Psoas muscle (tissue), 8 donors: ENCODE measurements around the gene MAPKAPK3. TPM values are rescaled to one million over a fixed set of nuclear protein-coding genes. Genes with fewer than 3 reads are reported as not detected.

Experiments
- ATAC-seq, 4 donors: fragments of 200-7000 bp; cut with Tn5 transposase; one replicate each; pipeline ENCODE4 v1.9.1; 2020; ENCODE audit warnings: moderate library complexity in 3 of 4, mild to moderate bottlenecking in 2 of 4
- DNase-seq, 2 donors: peaks; one replicate each; pipeline ENCODE4 v3.0.0-alpha.2; 2020
- H3K27ac ChIP-seq: fragments of 200-600 bp; one replicate; pipeline ENCODE4 v1.8.0; 2022
- H3K27me3 ChIP-seq, 3 donors: fragments of 200-600 bp in 1 of 3; one replicate each; pipeline versions ENCODE4 v1.6.1 to v1.8.0; 2013 to 2022; ENCODE audit warnings: low read length in 2 of 3, mild to moderate bottlenecking in 2 of 3, moderate library complexity in 1 of 3; ENCODE audit not compliant: insufficient read depth in 3 of 3
- H3K36me3 ChIP-seq, 2 donors: fragments of 200-600 bp in 1 of 2; one replicate each; pipeline versions ENCODE4 v1.6.1 to v1.8.0; 2013 to 2022; ENCODE audit warnings: low read depth in 1 of 2, mild to moderate bottlenecking in 1 of 2, moderate library complexity in 1 of 2; ENCODE audit not compliant: insufficient read depth in 1 of 2
- H3K4me1 ChIP-seq: fragments of 200-600 bp; one replicate; pipeline ENCODE4 v1.8.0; 2022
- H3K4me3 ChIP-seq: fragments of 200-600 bp; one replicate; pipeline ENCODE4 v1.8.0; 2022; ENCODE audit warnings: mild to moderate bottlenecking
- H3K9me3 ChIP-seq: fragments of 200-600 bp; one replicate; pipeline ENCODE4 v1.8.0; 2022
- CTCF ChIP-seq: fragments of 200-600 bp; IDR thresholded peaks from one replicate; pipeline ENCODE4 v1.8.0; 2022; ENCODE audit warnings: antibody characterized with exemption
- WGBS, 3 donors: extraction: QIAGEN DNeasy Blood & Tissue Kit; methylation state at CpG; one replicate each; pipeline versions ENCODE4 v1.1.6 to v1.1.7; 2013; 5-methylcytosine and 5-hydroxymethylcytosine counted together
- intact Hi-C, 2 donors: fragments of 100-400 bp; cut with DNase I; formaldehyde crosslinking; loops; one replicate each; pipeline versions ENCODE4 v1.11.0 to v1.14.2; 2022
- polyA plus RNA-seq, 3 donors: library from polyadenylated mRNA; stranded (reverse); fragments of 200-250 nt; gene quantifications; one replicate each; pipeline ENCODE4 v1.2.3, GENCODE V29; 2013
- total RNA-seq, 4 donors: library from RNA; stranded (reverse); fragmentation: NEBNext Ultra II Directional in 2 of 4; extraction: Animal tissue kit (Norgen Biotek cat#: 25700) in 2 of 4; gene quantifications; one replicate each; pipeline versions ENCODE4 v1.2.1 to v1.2.4, GENCODE V29; 2021 to 2023
- donor health status: healthy with polysubstance abuse.
- donor health status: DM: no; HTN: no; CAD: no; lungs with moderate emphysema.
- donor health status: Bipolar disorder and iron deficiency.
- donor health status: healthy.
- donor health status: DM: yes; HTN: yes; CAD: no.
- donor health status: DM: no; HTN: no; CAD: no.
- donor health status: DM: no; HTN: no; CAD: no.
- donor health status: DM: yes; HTN: yes; CAD: no.

Gene MAPKAPK3
- total and polyA plus RNA-seq, 7 donors = 88.2 to 409 (median 249) TPM

- Histone ChIP-seq H3K9me3 (no peaks in the 10 kb centered on the region), H3K4me3 (peak overlapping the region; percentile 89), H3K27me3 (no peaks in the 10 kb centered on the region), H3K4me1 (peaks cover 81% of the 10 kb centered on the region), H3K36me3 (peaks cover 15 to 33% of the 10 kb centered on the region in 2 donors), H3K27ac (peak overlapping the region; percentile 91)
- ATAC-seq (no peak), DNase-seq (peak in 1 of 2 donors; percentile 46)
- TF ChIP-seq CTCF = no peak
- 72 to 88% (median 73%) methylated on average over 7 of the region's 7 CpGs for WGBS, 3 donors
- intact Hi-C loops = no loop called here
Measured at GRCh38 chr3:50608278-50608677, 8.7 kb upstream of the MAPKAPK3 start.

GRCh38 chr3:50609071-50609762, 7.7 kb upstream of the MAPKAPK3 start:
- Histone ChIP-seq H3K4me3 (peak overlapping the region; percentile 89), H3K27ac (peak overlapping the region; percentile 91), H3K9me3 (no peaks in the 10 kb centered on the region), H3K36me3 (peaks cover 15 to 33% of the 10 kb centered on the region in 2 donors), H3K4me1 (peaks cover 75% of the 10 kb centered on the region), H3K27me3 (no peaks in the 10 kb centered on the region)
- no peak for TF ChIP-seq CTCF
- peak in 1 of 2 donors; percentile 34 for DNase-seq
- ATAC-seq = no peak
- 67 to 82% (median 78%) methylated on average over 5 of the region's 5 CpGs for WGBS, 3 donors
- intact Hi-C loops = no loop called here

- Histone ChIP-seq H3K4me3 (peak overlapping the region; percentile 89), H3K27me3 (no peaks in the 10 kb centered on the region), H3K9me3 (no peaks in the 10 kb centered on the region), H3K36me3 (peaks cover 13 to 28% of the 10 kb centered on the region in 2 donors), H3K4me1 (peaks cover 70% of the 10 kb centered on the region), H3K27ac (peak overlapping the region; percentile 91)
- DNase-seq (no peak), ATAC-seq (no peak)
- WGBS, 3 donors = 76 to 90% (median 82%) methylated on average over 3 of the region's 3 CpGs
- no peak for TF ChIP-seq CTCF
- intact Hi-C loops = loop anchor here in 1 of 2 donors (5.0 to 10.0 kb wide), 2 partner anchors 92 to 775 kb away; partner anchors contain the start of gene MANF
Measured at GRCh38 chr3:50609763-50610085, 7.2 kb upstream of the MAPKAPK3 start.

GRCh38 chr3:50610181-50610971, 6.6 kb upstream of the MAPKAPK3 start:
- TF ChIP-seq CTCF = no peak
- Histone ChIP-seq H3K27ac (peak overlapping the region; percentile 91), H3K9me3 (no peaks in the 10 kb centered on the region), H3K4me1 (peaks cover 65% of the 10 kb centered on the region), H3K4me3 (peak overlapping the region; percentile 89), H3K36me3 (peaks cover 11 to 28% of the 10 kb centered on the region in 2 donors), H3K27me3 (no peaks in the 10 kb centered on the region)
- intact Hi-C loops = loop anchor here in 1 of 2 donors (5.0 to 10.0 kb wide), 2 partner anchors 93 to 774 kb away; partner anchors contain the start of gene MANF
- 57 to 63% (median 57%) methylated on average over 6 of the region's 6 CpGs for WGBS, 3 donors
- ATAC-seq = peak in 1 of 4 donors; percentile 10
- peak; percentile 50 to 74 for DNase-seq
